Ureter (tissue), 1 donor: ENCODE data around the gene CELSR2. TPM values are rescaled to one million over a fixed set of nuclear protein-coding genes. Genes with fewer than 3 reads are reported as not detected.
"Not testable (repeated sequence)": the region's sequence is repeated elsewhere in the genome, so short reads cannot be mapped to it uniquely, and the experiment has no call there.

ENCODE experiments used
- DNase-seq: peaks from one replicate; pipeline ENCODE4 v3.0.0-alpha.2; 2020; ENCODE audit warnings: low spot score
- total RNA-seq: library from RNA; stranded (reverse); gene quantifications from one replicate; pipeline ENCODE4 v1.2.4, GENCODE V29; 2023
- donor health status: DM: yes; HTN: yes; CAD: no.

Gene CELSR2
- total RNA-seq, 1 donor from 2014 or later = 19.2 TPM

DNA sequence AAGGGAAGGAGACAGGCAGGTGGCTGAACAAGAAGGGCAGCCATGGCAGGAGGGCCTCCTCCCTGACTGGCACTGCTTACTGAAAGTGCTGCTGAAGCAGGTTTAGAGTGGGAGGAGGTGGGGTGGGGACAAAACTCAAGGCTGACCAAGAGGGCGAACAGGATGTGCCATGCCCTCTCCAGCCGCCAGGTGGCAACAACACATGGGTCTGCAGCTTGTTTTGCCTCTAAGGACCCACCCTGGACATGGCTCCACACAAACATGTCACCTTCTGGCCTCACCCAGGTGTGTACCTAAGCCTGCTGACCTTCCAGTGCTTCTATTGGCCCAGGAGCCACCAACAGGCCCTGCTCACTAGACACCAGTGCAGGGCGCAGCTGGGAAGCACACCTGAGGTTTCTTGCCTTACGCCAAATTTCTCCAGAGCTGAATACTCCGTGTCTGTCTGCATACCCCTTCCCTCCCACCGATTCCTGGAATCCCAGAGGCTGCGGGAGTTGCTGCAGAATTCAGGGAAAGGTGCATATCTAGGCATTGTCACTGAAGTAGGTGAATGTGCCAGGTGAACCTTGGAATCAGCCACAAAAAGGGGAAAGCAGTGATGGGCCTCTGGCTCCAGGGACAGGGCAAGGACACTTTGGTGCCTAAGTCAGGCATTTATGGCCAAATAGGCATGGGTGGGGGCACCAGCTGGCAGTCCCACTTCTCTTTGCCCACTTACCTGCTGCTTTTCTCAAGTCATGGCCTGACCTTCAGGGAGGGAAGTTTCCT, 28.3 kb downstream of the CELSR2 start:
- peak; percentile 81 for DNase-seq

GRCh38 chr1:109279615-109280278, 30.4 kb downstream of the CELSR2 start:
- no peak for DNase-seq

DNA sequence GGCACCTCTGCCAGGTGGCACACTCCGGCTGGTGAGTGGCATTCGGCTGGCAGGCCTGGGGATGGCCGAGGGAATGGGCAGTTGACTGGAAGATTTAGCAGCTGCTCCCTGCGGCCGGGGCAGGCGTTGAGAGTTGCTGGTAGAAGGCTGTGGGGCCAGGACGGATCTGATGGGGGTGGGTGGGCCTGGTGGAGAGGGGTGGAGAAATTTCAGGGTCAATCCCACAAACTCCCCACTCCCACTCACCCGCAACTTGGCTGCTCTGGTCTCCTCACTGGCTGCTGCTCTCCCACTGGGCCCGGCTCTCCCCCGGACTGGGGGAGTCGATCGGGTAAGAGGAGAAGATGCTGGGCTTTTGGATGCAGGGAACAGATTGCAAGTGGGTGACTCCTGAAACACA, 31.5 kb downstream of the CELSR2 start:
- DNase-seq = no peak

- DNase-seq = peak; percentile 43
Observed at GRCh38 chr1:109281680-109282496, 32.5 kb downstream of the CELSR2 start.

DNA sequence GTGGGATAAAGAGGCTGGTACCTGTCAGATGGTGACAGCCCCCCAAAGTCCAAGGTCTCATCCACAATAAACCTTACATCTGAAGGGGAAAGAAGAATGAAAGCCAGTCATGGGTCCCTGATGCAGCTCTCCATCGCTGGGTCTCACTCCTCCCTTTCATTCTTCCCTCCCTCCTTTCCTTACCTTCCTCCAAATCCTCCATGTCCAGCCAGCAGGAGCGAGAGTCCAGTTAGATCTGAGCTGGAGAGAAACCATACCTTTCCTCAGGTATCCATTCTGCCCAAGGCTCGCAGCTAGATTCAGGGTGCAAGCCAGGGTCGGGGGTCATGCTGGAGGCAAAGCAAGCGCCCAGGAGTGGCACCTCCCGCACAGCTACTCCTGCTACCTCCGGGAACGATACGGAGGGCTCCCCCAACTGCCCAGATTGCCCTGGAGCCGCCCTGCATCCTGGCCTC, 33.2 kb downstream of the CELSR2 start:
- DNase-seq = no peak

DNA sequence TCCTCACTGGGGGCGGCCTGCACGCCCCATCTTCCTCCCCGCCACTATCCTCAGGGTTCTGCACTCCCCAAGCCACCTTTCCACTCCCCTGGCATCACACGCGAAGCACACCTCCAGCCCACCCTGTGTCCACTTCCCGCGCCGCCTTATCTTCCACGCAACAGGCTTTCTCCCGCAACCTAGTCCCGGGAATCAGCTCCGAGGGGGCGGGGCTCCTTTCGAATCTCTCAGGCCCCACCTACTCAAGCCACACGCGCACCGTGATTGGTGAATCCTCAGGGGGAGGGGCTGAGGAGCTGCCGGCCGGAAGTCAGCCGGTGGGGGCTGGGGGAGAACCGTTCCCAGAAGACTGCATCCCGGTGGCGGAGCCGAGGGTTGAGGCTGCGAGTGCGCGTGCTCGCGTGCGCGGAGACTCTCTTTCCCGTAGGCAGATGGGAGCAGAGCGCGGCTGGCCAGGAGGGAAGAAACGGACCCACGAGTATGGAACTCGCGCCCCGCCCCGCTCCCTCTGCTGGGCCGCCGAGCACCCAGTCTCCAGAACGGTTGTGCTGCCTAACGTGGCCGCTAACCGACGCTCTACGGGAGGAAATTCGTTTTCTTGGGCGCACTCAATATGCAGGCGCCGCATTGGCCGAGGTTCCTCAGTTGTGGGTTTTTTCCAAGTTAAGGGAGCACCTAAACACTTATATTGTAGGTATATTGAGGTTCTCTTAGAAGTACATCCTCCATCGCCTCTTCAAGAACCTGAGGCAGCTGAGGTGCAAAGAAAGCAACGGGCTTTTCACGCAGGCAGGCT, 33.8 kb downstream of the CELSR2 start, which contains the start of gene PSRC1:
TSS of gene PSRC1 (minus strand) at position 194 of the 796 bp plus-strand sequence.
- DNase-seq = peak; percentile 97

- DNase-seq = no peak
Observed at GRCh38 chr1:109283748-109284600, 34.6 kb downstream of the CELSR2 start.

DNA sequence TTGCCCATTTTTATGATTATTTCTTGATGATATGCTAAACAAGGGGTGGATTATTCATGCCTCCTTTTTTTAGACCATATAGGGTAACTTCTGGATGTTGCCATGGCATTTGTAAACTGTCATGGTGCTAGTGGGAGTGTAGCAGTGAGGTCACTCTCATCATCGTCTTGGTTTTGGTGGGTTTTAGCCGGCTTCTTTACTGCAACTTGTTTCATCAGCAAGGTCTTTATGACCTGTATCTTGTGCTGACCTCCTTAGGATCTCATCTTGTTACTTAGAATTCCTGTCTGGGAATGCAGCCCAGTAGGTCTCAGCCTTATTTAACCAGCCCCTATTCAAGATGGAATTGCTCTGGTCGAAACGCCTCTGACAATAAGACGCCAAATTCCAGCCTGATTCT, 37.4 kb downstream of the CELSR2 start:
- not testable (repeated sequence) for DNase-seq

- no peak for DNase-seq
Observed at GRCh38 chr1:109290137-109290536, 40.8 kb downstream of the CELSR2 start.

- no peak for DNase-seq
Observed at GRCh38 chr1:109290998-109291397, 41.7 kb downstream of the CELSR2 start.

DNA sequence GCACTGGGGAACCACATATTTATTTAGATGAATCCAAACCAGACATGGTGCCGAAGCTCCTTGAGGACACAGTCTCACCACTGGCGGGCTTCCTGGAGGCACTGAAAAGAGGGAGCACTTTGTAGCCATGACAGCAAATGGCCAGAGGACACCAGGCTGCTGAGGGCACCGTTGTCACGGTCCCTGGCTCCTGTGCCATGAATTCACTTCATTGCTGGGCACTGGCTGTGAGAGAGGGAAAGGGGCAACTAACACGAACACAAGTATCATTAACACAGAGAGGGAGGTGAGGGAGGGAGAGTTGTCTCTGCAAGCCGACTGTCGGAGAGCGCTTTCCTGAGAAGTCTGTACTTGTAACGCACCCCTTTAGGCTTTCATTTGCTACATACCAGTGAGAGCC, 43.0 kb downstream of the CELSR2 start:
- DNase-seq = no peak

DNA sequence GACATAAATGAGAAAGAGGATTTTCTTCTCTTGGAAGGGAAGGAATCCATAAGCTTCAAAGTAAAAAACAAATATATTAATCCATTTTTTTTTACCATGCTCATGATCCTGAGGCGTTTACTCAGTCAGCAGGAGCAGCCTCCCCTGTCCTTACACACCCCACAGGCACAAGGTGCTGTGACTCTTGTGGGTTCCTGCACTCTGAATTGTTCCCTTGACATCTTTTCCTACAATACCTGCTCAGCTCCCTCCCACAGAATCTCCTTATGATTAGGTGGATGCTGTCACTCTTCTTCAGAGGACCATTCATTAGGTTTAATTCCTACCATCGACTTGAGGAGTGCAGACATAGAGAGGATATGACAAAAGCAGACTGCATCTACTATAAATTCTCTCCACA, 43.7 kb downstream of the CELSR2 start:
- DNase-seq = no peak

DNA sequence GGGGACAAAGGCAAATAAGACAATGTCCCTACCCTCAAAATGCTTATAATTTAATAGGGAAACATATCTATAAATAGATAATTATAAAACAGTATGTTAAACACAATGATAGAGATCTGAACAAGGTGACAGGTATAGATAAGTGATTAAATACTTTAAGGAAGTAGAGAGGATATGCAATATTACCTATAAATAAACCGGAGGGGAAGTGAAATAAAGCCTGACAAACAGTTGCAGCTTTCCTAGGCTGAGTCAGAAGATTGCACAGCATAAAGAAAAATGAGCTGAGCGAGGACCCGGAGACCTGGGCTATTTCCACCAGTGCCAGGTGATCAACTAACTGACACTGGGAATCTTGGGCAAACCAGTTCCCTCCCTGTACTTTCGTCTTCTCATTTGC, 45.1 kb downstream of the CELSR2 start:
- no peak for DNase-seq

DNA sequence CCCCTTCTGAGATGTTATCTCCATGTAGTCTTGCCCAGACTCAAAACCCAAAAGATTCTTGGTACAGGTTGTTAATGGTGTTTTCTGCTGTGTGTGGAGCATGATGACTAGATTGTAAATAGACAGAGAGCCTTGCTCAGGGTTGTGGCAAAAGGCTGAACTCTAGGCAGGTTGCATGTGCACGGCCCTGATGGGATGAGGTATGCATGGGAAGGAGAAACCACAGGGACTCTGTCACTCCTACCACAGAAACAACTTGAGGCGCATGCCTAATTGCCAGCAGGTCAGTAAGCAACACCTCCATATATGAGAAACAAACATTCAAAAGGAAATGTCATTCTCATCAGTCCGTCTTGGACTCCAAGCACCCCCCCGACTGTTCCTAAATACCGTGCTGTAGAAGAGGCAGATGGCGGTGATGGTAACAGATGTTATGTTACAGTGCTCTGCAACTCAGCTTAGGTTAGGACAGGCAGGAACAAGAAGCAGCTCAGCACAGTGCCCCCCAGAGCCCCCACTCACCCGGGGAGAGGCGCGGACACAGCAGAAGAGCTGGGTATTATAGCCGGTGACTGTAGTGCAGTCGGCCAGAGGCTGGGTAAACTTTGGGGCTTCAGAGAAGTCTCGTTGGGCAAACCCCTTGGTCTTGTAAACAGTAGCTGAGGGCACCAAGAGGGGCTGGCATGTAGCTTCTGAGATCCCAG, 46.5 kb downstream of the CELSR2 start:
- no peak for DNase-seq

DNA sequence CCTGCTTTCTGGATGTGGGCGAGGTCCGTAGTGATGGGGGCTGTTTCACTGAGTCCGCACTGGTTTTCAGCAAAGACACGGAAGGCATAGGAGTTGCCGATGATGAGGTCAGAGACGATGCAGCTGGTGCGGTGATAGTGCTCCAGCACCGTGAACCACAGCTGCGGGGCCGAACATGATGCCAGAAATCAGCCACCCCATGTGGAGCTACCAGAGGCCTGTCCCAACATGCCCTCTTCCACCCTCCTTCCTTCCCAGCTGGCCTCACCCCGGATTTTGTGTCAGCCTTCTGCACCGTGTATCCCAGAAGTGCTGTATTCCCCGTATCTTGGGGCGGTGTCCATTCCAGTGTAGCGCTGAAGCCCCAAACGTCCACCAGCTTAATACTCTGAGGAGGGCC, 47.4 kb downstream of the CELSR2 start:
- no peak for DNase-seq

DNA sequence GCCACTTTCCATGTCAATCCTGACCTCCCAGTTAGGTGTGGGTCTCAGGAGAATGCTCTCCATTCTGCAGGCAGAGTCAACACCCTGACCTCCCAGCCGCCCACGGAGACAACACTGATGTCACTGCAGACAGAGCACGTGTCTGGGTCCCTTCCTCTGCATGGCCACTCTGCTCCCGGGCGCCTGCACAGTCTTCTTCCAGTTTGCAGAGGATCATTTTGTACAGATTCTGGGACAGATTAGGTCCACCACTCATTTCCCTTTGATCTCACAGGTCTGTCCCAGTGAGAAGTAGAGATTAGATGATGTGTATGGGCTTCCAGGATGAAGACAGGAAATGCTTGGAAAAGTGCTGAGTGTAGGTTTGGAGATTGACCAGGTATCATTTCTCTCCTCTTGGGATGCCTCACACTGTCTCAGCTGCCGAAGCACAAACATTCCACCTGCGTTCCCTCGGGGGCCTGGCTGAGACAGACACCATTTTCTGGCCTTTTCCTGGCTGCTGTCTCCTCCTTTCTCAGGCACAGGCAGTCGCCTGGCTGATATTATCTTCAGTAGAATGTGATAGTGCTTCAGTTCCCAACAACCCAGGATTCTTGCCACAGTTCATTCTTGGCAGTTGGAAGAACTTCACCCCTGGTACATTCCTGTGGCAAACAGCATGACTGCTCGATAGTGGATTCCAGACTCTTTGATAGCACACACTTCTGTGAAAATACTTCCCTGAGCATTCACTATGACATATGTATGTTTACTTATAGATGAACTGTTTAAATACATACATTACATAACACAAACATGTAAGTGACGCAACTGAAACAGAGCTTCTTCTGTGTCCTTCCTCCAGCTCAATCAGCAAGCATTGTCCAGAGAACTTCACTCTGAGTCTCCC, 49.6 kb downstream of the CELSR2 start:
- no peak for DNase-seq

GRCh38 chr1:109299558-109300343, 50.4 kb downstream of the CELSR2 start:
- no peak for DNase-seq

DNA sequence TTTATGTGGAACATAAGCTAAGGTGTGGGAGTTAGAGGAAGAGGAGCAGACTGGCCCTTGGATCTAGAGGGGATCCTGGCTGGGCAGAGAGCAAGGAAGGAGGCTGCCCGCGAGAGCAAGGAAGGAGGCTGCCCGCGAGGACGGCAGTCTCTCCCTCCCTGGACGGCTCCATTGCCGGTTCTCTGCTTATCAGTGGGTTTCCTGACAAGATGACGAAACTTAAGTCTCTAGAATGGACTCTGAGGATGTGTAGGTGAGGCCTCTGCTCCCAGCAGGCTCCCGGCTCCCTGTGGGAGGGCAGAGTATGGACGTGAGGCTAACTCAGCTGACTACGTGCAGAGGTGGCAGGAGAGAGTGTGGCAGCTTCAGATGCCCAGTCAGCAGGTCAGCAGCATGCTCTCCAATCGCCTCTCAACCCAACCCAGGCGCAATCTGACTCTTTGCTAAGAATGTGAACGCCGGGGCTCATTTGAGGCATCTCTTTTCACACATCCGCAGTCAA, 51.4 kb downstream of the CELSR2 start:
- DNase-seq = no peak
